K562 (cell line): ENCODE measurements around the gene ESRRB. TPM values are rescaled to one million over a fixed set of nuclear protein-coding genes. Genes with fewer than 3 reads are reported as not detected.

Source experiments
- ATAC-seq: fragments of 200-7000 bp; cut with Tn5 transposase; 3 replicates; pipeline ENCODE4 v1.9.1; 2020; ENCODE audit warnings: moderate library complexity
- BruUV-seq: library from RNA; stranded (reverse); fragments of 400-500 nt; replicated peaks from 2 replicates; lab custom pipeline; 2021; lab: Mats Ljungman, UMichigan
- CTCF ChIA-PET: fragments of 300-600 bp; formaldehyde crosslinking; extraction: SDS; loops from one replicate; lab custom pipeline; 2021; ENCODE audit warnings: low intra/inter-chr PET ratio; lab: Yijun Ruan, JAX
- POLR2A ChIA-PET: fragments of 300-600, 350-650 bp; sonication (Branson Sonifier 250); formaldehyde crosslinking; extraction: SDS; loops from one replicate; lab custom pipeline; 2021; ENCODE audit warnings: antibody characterized with exemption, inconsistent platforms; lab: Yijun Ruan, JAX
- DNase-seq, 4 experiments: peaks; one replicate each; pipeline versions ENCODE4 v3.0.0 to v3.0.0-alpha.2; 2011 to 2018; ENCODE audit warnings: low spot score in 3 of 4, mixed read lengths in 3 of 4; ENCODE audit errors: extremely low read depth in 1 of 4
- FAIRE-seq: peaks from 2 replicates; lab custom pipeline; 2011; peaks lifted over from hg19 to GRCh38; lab: Jason Lieb, UNC
- H2AFZ ChIP-seq: 2 replicates; pipeline ENCODE4 v1.6.0; 2011; ENCODE audit warnings: low read depth, low read length, control low read depth, inconsistent platforms
- H3K27ac ChIP-seq: fragments of 200-600 bp; 3 replicates; pipeline ENCODE4 v1.8.0; 2011; ENCODE audit warnings: low read depth, mild to moderate bottlenecking, control low read depth, inconsistent platforms, low read length, moderate library complexity, mixed read lengths; ENCODE audit errors: extremely low read depth
- H3K27me3 ChIP-seq, 2 experiments: fragments of 300-600 bp in 1 of 2; 2 replicates in 1 of 2; 3 replicates in 1 of 2; pipeline versions ENCODE4 v1.6.0 to v1.8.0; 2011; ENCODE audit warnings: inconsistent platforms in 2 of 2, low read length in 2 of 2, mild to moderate bottlenecking in 1 of 2, mixed read lengths in 1 of 2, moderate library complexity in 1 of 2; ENCODE audit not compliant: control insufficient read depth in 2 of 2, insufficient read depth in 2 of 2
- H3K36me3 ChIP-seq: fragments of 300-600 bp; 3 replicates; pipeline ENCODE4 v1.8.0; 2011; ENCODE audit warnings: mild to moderate bottlenecking, low read length, inconsistent platforms; ENCODE audit not compliant: control insufficient read depth, insufficient read depth
- H3K4me1 ChIP-seq, 2 experiments: fragments of 200-600 bp in 1 of 2; replicated peaks in 1 of 2; 2 replicates in 1 of 2; 3 replicates in 1 of 2; pipeline versions ENCODE4 v1.5.1 to v1.8.0; 2011; ENCODE audit warnings: inconsistent platforms in 2 of 2, low read length in 2 of 2, mild to moderate bottlenecking in 1 of 2, mixed read lengths in 1 of 2, moderate library complexity in 1 of 2; ENCODE audit not compliant: control insufficient read depth in 2 of 2, insufficient read depth in 2 of 2
- H3K4me2 ChIP-seq: 2 replicates; pipeline ENCODE4 v1.6.1; 2011; ENCODE audit warnings: low read length, control low read depth, inconsistent platforms, mixed read lengths; ENCODE audit not compliant: insufficient read depth
- H3K4me3 ChIP-seq: fragments of 200-600 bp; sonication (generic), shearing (Covaris generic); 2 replicates; pipeline ENCODE4 v1.5.1; 2016; ENCODE audit warnings: control low read depth, inconsistent platforms
- H3K79me2 ChIP-seq: fragments of 200-600 bp; 3 replicates; pipeline ENCODE4 v1.8.0; 2011; ENCODE audit warnings: low read length, inconsistent platforms; ENCODE audit not compliant: control insufficient read depth, insufficient read depth
- H3K9ac ChIP-seq, 2 experiments: 2 replicates each; pipeline versions ENCODE4 v1.6.0 to v1.6.1; 2011; ENCODE audit warnings: low read depth in 2 of 2, low read length in 2 of 2, control low read depth in 1 of 2, inconsistent platforms in 1 of 2, mild to moderate bottlenecking in 1 of 2, mixed read lengths in 1 of 2; ENCODE audit not compliant: insufficient read depth in 1 of 2
- H3K9me1 ChIP-seq: one replicate; pipeline ENCODE4 v1.6.0; 2011; ENCODE audit warnings: inconsistent platforms, mild to moderate bottlenecking, low read length, moderate library complexity; ENCODE audit not compliant: control insufficient read depth, insufficient read depth
- H3K9me3 ChIP-seq: replicated peaks from 2 replicates; pipeline ENCODE4 v1.5.1; 2011; ENCODE audit warnings: low read depth, low read length, inconsistent platforms; ENCODE audit not compliant: control insufficient read depth, insufficient read depth
- H4K20me1 ChIP-seq: replicated peaks from 2 replicates; pipeline ENCODE4 v1.6.1; 2011; ENCODE audit warnings: low read length, inconsistent platforms, mixed read lengths; ENCODE audit not compliant: control insufficient read depth, insufficient read depth
- EP400 ChIP-seq: fragments of 450-650 bp; IDR thresholded peaks from 2 replicates; pipeline ENCODE4 v1.6.1; 2017; ENCODE audit warnings: antibody characterized with exemption, mild to moderate bottlenecking, moderate library complexity
- NFIC ChIP-seq: fragments of 450-650 bp; IDR thresholded peaks from 2 replicates; pipeline ENCODE4 v1.6.1; 2017; ENCODE audit warnings: mild to moderate bottlenecking, inconsistent platforms
- PPARD ChIP-seq: fragments of 250-450 bp; sonication (Bioruptor Pico); IDR thresholded peaks from 2 replicates; pipeline ENCODE4 v1.8.0; 2022; ENCODE audit warnings: inconsistent platforms, mild to moderate bottlenecking, moderate library complexity
- REST ChIP-seq, 2 experiments: fragments of 450-650 bp; formaldehyde crosslinking in 1 of 2; IDR thresholded peaks; 2 replicates each; pipeline versions ENCODE4 v1.4.0 to v1.6.1; 2014 to 2020; ENCODE audit warnings: mild to moderate bottlenecking in 2 of 2, borderline replicate concordance in 1 of 2, low read depth in 1 of 2
- TRIM25 ChIP-seq: fragments of 450-650 bp; IDR thresholded peaks from 2 replicates; pipeline ENCODE4 v1.7.0; 2016; ENCODE audit warnings: borderline replicate concordance
- ZNF282 ChIP-seq: sonication (generic); formaldehyde crosslinking; IDR thresholded peaks from 2 replicates; pipeline ENCODE4 v1.8.1; 2023; ENCODE audit warnings: missing genetic modification reagents
- WGBS: fragments of 100-300 bp; shearing (Covaris generic); methylation state at CpG from one replicate; pipeline ENCODE4 v1.1.6; 2016; ENCODE audit warnings: low coverage, mixed read lengths; ENCODE audit not compliant: insufficient coverage; ENCODE audit errors: missing lambda C conversion rate; 5-methylcytosine and 5-hydroxymethylcytosine counted together
- in situ Hi-C: fragments of 300-500 bp; cut with MboI; formaldehyde crosslinking; loops from 4 replicates; pipeline ENCODE4 v1.15.0; 2018; ENCODE audit warnings: inconsistent platforms, mixed read lengths
- intact Hi-C: fragments of 100-400 bp; cut with micrococcal nuclease; formaldehyde crosslinking; loops from 2 replicates; pipeline ENCODE4 v1.14.2; 2022
- polyA plus RNA-seq, 8 experiments: library from polyadenylated mRNA; depleted of rRNA in 4 of 8; stranded (reverse) in 5 of 8; unstranded in 3 of 8; fragments of >200 nt; fragmentation: Nextera tagmentation in 2 of 8; fragmentation: Illumina TruSeq in 1 of 8; extraction: Ambion mirVana in 2 of 8; extraction: Trizol in 1 of 8; gene quantifications; 2 replicates each; pipeline versions ENCODE4 v1.2.1 to v1.2.3, GENCODE V29; 2011 to 2014; ENCODE audit warnings: inconsistent platforms in 1 of 8, missing spikeins in 1 of 8
- total RNA-seq, 7 experiments: library from RNA; depleted of rRNA in 6 of 7; stranded (reverse); fragments of >200 nt in 6 of 7; fragmentation: Illumina TruSeq in 2 of 7; extraction: Trizol in 2 of 7; gene quantifications; 2 replicates each; pipeline versions ENCODE4 v1.2.1 to v1.2.3, GENCODE V29; 2011 to 2021; ENCODE audit warnings: low replicate concordance in 1 of 7

ESRRB gene
- total and polyA plus RNA-seq, 9 of the 15 experiments (the other 6 are each of a cell fraction or from before 2014, with no cell fraction given): 3.2 to 24.7 (median 14.5) TPM

- no peak for TF ChIP-seq REST (IDR thresholded peaks at IDR 0.05; ENCODE audit: borderline replicate concordance)
- no peak for TF ChIP-seq REST (CRISPR knock-in tag; IDR thresholded peaks at IDR 0.05; ENCODE audit: low read depth)
Observed at GRCh38 chr14:76490111-76490510, 114.2 kb downstream of the ESRRB start (continued).

GRCh38 chr14:76490735-76491134 lies 114.8 kb downstream of the ESRRB start:
- Histone ChIP-seq H3K27ac (no peak overlapping the region), H2AFZ (no peak overlapping the region), H3K27me3 (no peaks in the 10 kb centered on the region), H3K9me1 (no peaks in the 10 kb centered on the region), H4K20me1 (no peaks in the 10 kb centered on the region), H3K4me2 (no peak overlapping the region), H3K9me3 (no peaks in the 10 kb centered on the region), H3K36me3 (peaks cover 10% of the 10 kb centered on the region; the same call in 1 of the 3 replicates), H3K4me1 (peaks cover 0 to 5% of the 10 kb centered on the region in 2 experiments; a peak in 1 of 5 replicates), H3K79me2 (no peaks in the 10 kb centered on the region), H3K4me3 (no peak overlapping the region), H3K9ac (no peak overlapping the region)
- no TSS peak for BruUV-seq
- 64% methylated on average over 4 of the region's 10 CpGs for WGBS
- FAIRE-seq (no peak), DNase-seq (no peak), ATAC-seq (no peak)
- CTCF ChIA-PET: no interaction called here
- POLR2A ChIA-PET: interaction anchor here (1.1 kb wide), 2 partner anchors 10 to 24 kb away, joined by 4 to 5 read pairs; no protein-coding TSS in a partner anchor
- in situ Hi-C loops: no loop called here
- intact Hi-C loops: no loop called here
- no peak for TF ChIP-seq NFIC
- TF ChIP-seq EP400: no peak
- no peak for TF ChIP-seq ZNF282 (CRISPR knock-in tag)
- no peak for TF ChIP-seq PPARD (CRISPR knock-in tag)
- no peak for TF ChIP-seq TRIM25
